HG02870 (cell line): Measurements from ENCODE around the gene COLGALT1.
"Not testable (repeated sequence)": the region's sequence is repeated elsewhere in the genome, so short reads cannot be mapped to it uniquely, and the experiment has no call there.

Experiments used
- ATAC-seq: cut with Tn5 transposase; IDR thresholded peaks from one replicate; pipeline ENCODE4 v1.9.1; 2021; ENCODE audit warnings: mild to moderate bottlenecking, moderate library complexity; ENCODE audit not compliant: unreplicated experiment

COLGALT1 gene

GRCh38 chr19:17590866-17591265 lies 35.4 kb downstream of the COLGALT1 start:
- no peak for ATAC-seq

- not testable (repeated sequence) for ATAC-seq
These were observed 38.8 kb downstream of the COLGALT1 start for GRCh38 chr19:17594296-17594695.

GRCh38 chr19:17598063-17598462 lies 42.6 kb downstream of the COLGALT1 start:
- not testable (repeated sequence) for ATAC-seq

GRCh38 chr19:17598953-17599352 lies 43.5 kb downstream of the COLGALT1 start:
- ATAC-seq = no peak

GRCh38 chr19:17599780-17600179 lies 44.3 kb downstream of the COLGALT1 start:
- no peak for ATAC-seq

- ATAC-seq = no peak
These were observed 46.2 kb downstream of the COLGALT1 start for GRCh38 chr19:17601683-17602082.

GRCh38 chr19:17602217-17602616 lies 46.8 kb downstream of the COLGALT1 start:
- no peak for ATAC-seq

- ATAC-seq = no peak
These were observed 47.5 kb downstream of the COLGALT1 start for GRCh38 chr19:17602872-17603510.

- ATAC-seq = no peak
These were observed 49.0 kb downstream of the COLGALT1 start for GRCh38 chr19:17604372-17605025.

- no peak for ATAC-seq
These were observed 49.7 kb downstream of the COLGALT1 start for GRCh38 chr19:17605117-17605516.

GRCh38 chr19:17605761-17606589 lies 50.5 kb downstream of the COLGALT1 start:
- ATAC-seq = no peak

GRCh38 chr19:17606590-17607185 lies 51.2 kb downstream of the COLGALT1 start:
- ATAC-seq = no peak

- no peak for ATAC-seq
These were observed 52.5 kb downstream of the COLGALT1 start for GRCh38 chr19:17607936-17608335.

- ATAC-seq = no peak
These were observed 54.9 kb downstream of the COLGALT1 start for GRCh38 chr19:17610384-17610783.

- no peak for ATAC-seq
These were observed 56.2 kb downstream of the COLGALT1 start for GRCh38 chr19:17611462-17612244.

GRCh38 chr19:17614476-17614875 lies 59.0 kb downstream of the COLGALT1 start:
- no peak for ATAC-seq

GRCh38 chr19:17615889-17616685 lies 60.6 kb downstream of the COLGALT1 start:
- ATAC-seq = no peak

GRCh38 chr19:17616686-17616960 lies 61.2 kb downstream of the COLGALT1 start:
- no peak for ATAC-seq

GRCh38 chr19:17616961-17617806 lies 61.7 kb downstream of the COLGALT1 start:
- ATAC-seq = no peak
